ENCODE results near the gene MYCBPAP.

- TF ChIP-seq EZH2phosphoT487 (IDR thresholded peaks at IDR 0.05; ENCODE audit: insufficient read depth, low read depth) (no peak), EZH2 (IDR thresholded peaks at IDR 0.05; ENCODE audit: insufficient read depth, poor library complexity, severe bottlenecking) (no peak)
These were observed 62.3 kb downstream of the MYCBPAP start for GRCh38 chr17:50570528-50570927.
